Testis (tissue), 3 donors: Measurements from ENCODE around the gene DNAAF1. TPM values are rescaled to one million over a fixed set of nuclear protein-coding genes. Genes with fewer than 3 reads are reported as not detected.

Experiments
- DNase-seq: peaks from one replicate; pipeline ENCODE4 v3.0.0-alpha.2; 2019
- H3K27ac ChIP-seq, 2 donors: fragments of 200-600 bp; sonication (generic); one replicate each; pipeline ENCODE4 v1.5.1; 2019
- H3K27me3 ChIP-seq: fragments of 200-600 bp; sonication (generic); one replicate; pipeline ENCODE4 v1.5.1; 2019
- H3K36me3 ChIP-seq: fragments of 200-600 bp; sonication (generic); one replicate; pipeline ENCODE4 v1.5.1; 2017; ENCODE audit warnings: low read depth; ENCODE audit errors: missing control alignments
- H3K4me1 ChIP-seq: fragments of 200-600 bp; sonication (generic); one replicate; pipeline ENCODE4 v1.5.1; 2019
- H3K4me3 ChIP-seq, 2 donors: fragments of 200-600 bp; sonication (generic); one replicate each; pipeline ENCODE4 v1.5.1; 2017 to 2019
- H3K9me3 ChIP-seq: fragments of 200-600 bp; sonication (generic); one replicate; pipeline ENCODE4 v1.5.1; 2017
- POLR2A ChIP-seq: fragments of 450-650 bp; IDR thresholded peaks from one replicate; pipeline ENCODE4 v1.6.1; 2017; ENCODE audit warnings: antibody characterized with exemption, mild to moderate bottlenecking, moderate library complexity
- WGBS, 2 donors: methylation state at CpG; one replicate each; pipeline ENCODE4 v1.1.5; 2018; 5-methylcytosine and 5-hydroxymethylcytosine counted together
- intact Hi-C: fragments of 100-400 bp; cut with DNase I; formaldehyde crosslinking; loops from one replicate; pipeline ENCODE4 v1.15.1; 2023; ENCODE audit warnings: low total_unique reads
- polyA plus RNA-seq: library from polyadenylated mRNA; stranded (reverse); fragments of 350-450 nt; fragmentation: Illumina TruSeq; extraction: RNeasy Lipid Tissue Mini Kit (QIAGEN cat#74804); gene quantifications from one replicate; pipeline ENCODE4 v1.2.3, GENCODE V29; 2014; ENCODE audit warnings: low read depth, low replicate concordance; ENCODE audit not compliant: insufficient read depth
- total RNA-seq, 2 donors: library from RNA; depleted of rRNA; stranded (reverse); fragments of >200 nt; gene quantifications; one replicate each; pipeline ENCODE4 v1.2.3, GENCODE V29; 2016
- TF ChIP-seq, protein P1 (sequence below), 3 experiments: fragments of 450-650 bp in 2 of 3; fragments of 200-600 bp in 1 of 3; sonication (generic) in 1 of 3; IDR thresholded peaks; one replicate each; pipeline ENCODE4 v1.5.1; 2016 to 2019; ENCODE audit warnings: antibody characterized with exemption in 3 of 3, mild to moderate bottlenecking in 2 of 3, moderate library complexity in 1 of 3

DNAAF1 gene
- total and polyA plus RNA-seq, 3 donors from 2014 or later: 50.9 to 161 (median 89.4) TPM

GRCh38 chr16:84121007-84121406, 24.1 kb upstream of the DNAAF1 start:
- intact Hi-C loops: no loop called here
- Histone ChIP-seq H3K27me3 (no peaks in the 10 kb centered on the region), H3K9me3 (no peaks in the 10 kb centered on the region), H3K27ac (no peak overlapping the region), H3K4me3 (no peak overlapping the region), H3K36me3 (no peaks in the 10 kb centered on the region), H3K4me1 (peaks cover 4% of the 10 kb centered on the region)
- WGBS, 2 donors: 90 to 95% methylated on average over 9 to 10 of the region's 10 CpGs
- TF ChIP-seq POLR2A: no peak
- TF ChIP-seq, protein P1, sequence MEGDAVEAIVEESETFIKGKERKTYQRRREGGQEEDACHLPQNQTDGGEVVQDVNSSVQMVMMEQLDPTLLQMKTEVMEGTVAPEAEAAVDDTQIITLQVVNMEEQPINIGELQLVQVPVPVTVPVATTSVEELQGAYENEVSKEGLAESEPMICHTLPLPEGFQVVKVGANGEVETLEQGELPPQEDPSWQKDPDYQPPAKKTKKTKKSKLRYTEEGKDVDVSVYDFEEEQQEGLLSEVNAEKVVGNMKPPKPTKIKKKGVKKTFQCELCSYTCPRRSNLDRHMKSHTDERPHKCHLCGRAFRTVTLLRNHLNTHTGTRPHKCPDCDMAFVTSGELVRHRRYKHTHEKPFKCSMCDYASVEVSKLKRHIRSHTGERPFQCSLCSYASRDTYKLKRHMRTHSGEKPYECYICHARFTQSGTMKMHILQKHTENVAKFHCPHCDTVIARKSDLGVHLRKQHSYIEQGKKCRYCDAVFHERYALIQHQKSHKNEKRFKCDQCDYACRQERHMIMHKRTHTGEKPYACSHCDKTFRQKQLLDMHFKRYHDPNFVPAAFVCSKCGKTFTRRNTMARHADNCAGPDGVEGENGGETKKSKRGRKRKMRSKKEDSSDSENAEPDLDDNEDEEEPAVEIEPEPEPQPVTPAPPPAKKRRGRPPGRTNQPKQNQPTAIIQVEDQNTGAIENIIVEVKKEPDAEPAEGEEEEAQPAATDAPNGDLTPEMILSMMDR (IDR thresholded peaks at IDR 0.05): no peak
- DNase-seq: no peak

DNA sequence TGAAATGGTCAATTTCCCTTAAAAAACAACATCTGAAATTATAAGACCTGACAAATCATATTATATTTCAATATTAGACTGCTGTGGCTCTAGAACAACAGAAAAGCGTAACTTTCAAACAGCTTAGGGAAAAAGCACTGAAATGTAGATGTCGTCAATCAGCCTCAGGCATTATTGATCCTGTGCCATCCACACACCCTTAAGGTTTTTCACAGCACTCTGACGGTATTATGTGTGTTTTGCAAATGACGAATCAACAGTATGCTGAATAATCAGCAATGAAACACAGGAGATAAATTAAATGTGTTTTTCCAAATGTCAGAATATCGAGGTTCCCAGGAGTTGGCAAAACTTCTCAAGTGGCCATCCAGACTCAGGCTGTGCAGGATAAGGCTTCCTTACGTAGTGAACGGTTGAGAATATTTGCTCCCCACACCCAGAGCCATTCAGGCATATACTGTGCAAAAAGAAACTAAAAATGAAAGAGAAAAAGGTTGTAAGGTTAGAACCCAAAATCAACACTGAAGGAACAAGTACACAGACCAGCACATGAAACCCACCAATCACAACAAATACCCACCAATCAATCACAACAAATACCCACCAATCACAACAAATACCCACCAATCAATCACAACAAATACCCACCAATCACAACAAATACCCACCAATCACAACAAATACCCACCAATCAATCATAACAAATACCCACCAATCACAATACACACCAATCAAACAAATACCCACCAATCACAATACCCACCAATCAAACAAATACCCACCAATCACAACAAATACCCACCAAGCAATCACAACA, 20.6 kb upstream of the DNAAF1 start:
- Histone ChIP-seq H3K27ac (no peak overlapping the region), H3K4me1 (no peaks in the 10 kb centered on the region), H3K27me3 (no peaks in the 10 kb centered on the region), H3K36me3 (no peaks in the 10 kb centered on the region), H3K9me3 (no peaks in the 10 kb centered on the region), H3K4me3 (no peak overlapping the region)
- intact Hi-C loops: no loop called here
- 92 to 94% methylated on average over 7 of the region's 7 CpGs for WGBS, 2 donors
- TF ChIP-seq POLR2A: no peak
- TF ChIP-seq, protein P1 (IDR thresholded peaks at IDR 0.05): no peak
- no peak for DNase-seq

DNA sequence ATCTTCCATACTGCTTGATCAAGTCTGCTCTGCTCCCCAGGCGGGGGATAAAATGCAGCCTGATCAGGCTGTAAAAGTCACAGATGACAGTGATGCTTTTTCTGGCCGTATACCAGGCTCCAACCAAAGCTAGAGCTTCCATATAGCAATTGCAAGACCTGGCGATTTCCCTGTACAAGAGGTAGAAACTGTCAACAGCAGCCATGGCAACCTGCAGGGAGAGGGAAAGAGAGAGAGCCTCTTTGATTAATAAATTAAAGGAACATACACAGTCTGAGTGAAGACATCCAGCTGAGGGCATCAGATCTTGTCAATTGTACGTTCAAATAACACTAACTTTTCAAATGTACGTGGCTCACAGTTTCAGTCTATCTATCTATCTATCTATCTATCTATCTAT, 14.0 kb upstream of the DNAAF1 start:
- WGBS, 2 donors: 78 to 89% methylated on average over 5 of the region's 5 CpGs
- Histone ChIP-seq H3K4me1 (no peaks in the 10 kb centered on the region), H3K9me3 (no peaks in the 10 kb centered on the region), H3K4me3 (no peak overlapping the region), H3K36me3 (no peaks in the 10 kb centered on the region), H3K27ac (no peak overlapping the region), H3K27me3 (no peaks in the 10 kb centered on the region)
- intact Hi-C loops: no loop called here
- TF ChIP-seq, protein P1 (IDR thresholded peaks at IDR 0.05): no peak
- no peak for TF ChIP-seq POLR2A
- DNase-seq: no peak

GRCh38 chr16:84132527-84133285, 12.4 kb upstream of the DNAAF1 start:
- WGBS, 2 donors: 73% methylated on average over 7 of the region's 7 CpGs
- intact Hi-C loops: no loop called here
- Histone ChIP-seq H3K9me3 (no peaks in the 10 kb centered on the region), H3K27me3 (no peaks in the 10 kb centered on the region), H3K4me3 (no peak overlapping the region), H3K27ac (no peak overlapping the region), H3K36me3 (no peaks in the 10 kb centered on the region), H3K4me1 (no peaks in the 10 kb centered on the region)
- no peak for TF ChIP-seq POLR2A
- TF ChIP-seq, protein P1 (IDR thresholded peaks at IDR 0.05): no peak
- DNase-seq: no peak
